SK-N-SH (cell line): ENCODE measurements around the gene UBAP2L. TPM values are rescaled to one million over a fixed set of nuclear protein-coding genes. Genes with fewer than 3 reads are reported as not detected.

Source experiments
- CTCF ChIA-PET: fragments of 300-600, 350-600 bp; formaldehyde crosslinking; extraction: SDS; loops from one replicate; lab custom pipeline; 2021; lab: Yijun Ruan, JAX
- POLR2A ChIA-PET: fragments of 350-600 bp; sonication (Branson Sonifier 250); formaldehyde crosslinking; extraction: SDS; loops from one replicate; lab custom pipeline; 2020; ENCODE audit warnings: antibody characterized with exemption, inconsistent platforms; lab: Yijun Ruan, JAX
- DNase-seq: peaks from one replicate; pipeline ENCODE4 v3.0.0; 2012
- H2AFZ ChIP-seq: fragments of 200-600 bp; sonication (generic); 2 replicates; pipeline ENCODE4 v1.8.1; 2016; ENCODE audit warnings: antibody characterized with exemption, mild to moderate bottlenecking, low read depth
- H3F3A ChIP-seq: fragments of 200-600 bp; sonication (generic); replicated peaks from 2 replicates; pipeline ENCODE3; 2016; ENCODE audit warnings: antibody characterized with exemption, mild to moderate bottlenecking; ENCODE audit not compliant: insufficient read depth
- H3K27ac ChIP-seq, 2 experiments: fragments of 200-500 bp in 1 of 2; fragments of 200-600 bp in 1 of 2; sonication (Bioruptor generic) in 1 of 2; sonication (generic), shearing (Covaris generic) in 1 of 2; 2 replicates each; pipeline versions ENCODE4 v1.5.1 to v1.6.1; 2014 to 2016; ENCODE audit warnings: low read depth in 2 of 2, inconsistent platforms in 1 of 2, low read length in 1 of 2, mild to moderate bottlenecking in 1 of 2, mixed read lengths in 1 of 2
- H3K27me3 ChIP-seq: fragments of 200-600 bp; sonication (generic), shearing (Covaris generic); 2 replicates; pipeline ENCODE4 v1.6.1; 2016; ENCODE audit warnings: mixed run types; ENCODE audit not compliant: insufficient read depth
- H3K36me3 ChIP-seq, 2 experiments: fragments of 200-500 bp in 1 of 2; fragments of 200-600 bp in 1 of 2; sonication (Bioruptor generic) in 1 of 2; sonication (generic) in 1 of 2; replicated peaks in 1 of 2; 2 replicates each; pipeline versions ENCODE3 to v1.5.1; 2014 to 2016; ENCODE audit warnings: low read length in 1 of 2, mild to moderate bottlenecking in 1 of 2; ENCODE audit not compliant: insufficient read depth in 2 of 2, control insufficient read depth in 1 of 2
- H3K4me1 ChIP-seq, 2 experiments: fragments of 200-500 bp in 1 of 2; fragments of 200-600 bp in 1 of 2; sonication (Bioruptor generic) in 1 of 2; sonication (generic), shearing (Covaris generic) in 1 of 2; 2 replicates each; pipeline versions ENCODE4 v1.5.1 to v1.6.1; 2014 to 2016; ENCODE audit warnings: low read depth in 1 of 2, low read length in 1 of 2, mixed run types in 1 of 2; ENCODE audit not compliant: insufficient read depth in 2 of 2, control insufficient read depth in 1 of 2
- H3K4me2 ChIP-seq: fragments of 200-600 bp; sonication (generic), shearing (Covaris generic); 2 replicates; pipeline ENCODE4 v1.6.1; 2017; ENCODE audit warnings: mixed run types
- H3K4me3 ChIP-seq, 2 experiments: fragments of 200-500 bp in 1 of 2; fragments of 200-600 bp in 1 of 2; sonication (Bioruptor generic) in 1 of 2; sonication (generic), shearing (Covaris generic) in 1 of 2; 2 replicates each; pipeline versions ENCODE4 v1.5.1 to v1.8.1; 2014 to 2016; ENCODE audit warnings: low read depth in 2 of 2, inconsistent platforms in 1 of 2, low read length in 1 of 2, mild to moderate bottlenecking in 1 of 2, mixed read lengths in 1 of 2, moderate library complexity in 1 of 2
- H3K79me2 ChIP-seq: fragments of 200-600 bp; sonication (generic); 2 replicates; pipeline ENCODE4 v1.8.1; 2017; ENCODE audit warnings: mild to moderate bottlenecking; ENCODE audit not compliant: insufficient read depth
- H3K9ac ChIP-seq: fragments of 200-600 bp; sonication (generic); 2 replicates; pipeline ENCODE4 v1.6.1; 2017; ENCODE audit warnings: mixed run types
- H3K9me2 ChIP-seq: fragments of 200-600 bp; sonication (generic); 2 replicates; pipeline ENCODE4 v1.6.1; 2017; ENCODE audit warnings: mixed run types
- H3K9me3 ChIP-seq: fragments of 200-600 bp; sonication (generic); 2 replicates; pipeline ENCODE4 v1.6.1; 2017; ENCODE audit warnings: mixed run types, mild to moderate bottlenecking, moderate library complexity
- H4K20me1 ChIP-seq: fragments of 200-600 bp; sonication (generic); 2 replicates; pipeline ENCODE4 v1.6.1; 2017; ENCODE audit warnings: mild to moderate bottlenecking, mixed run types; ENCODE audit not compliant: insufficient read depth
- CHD2 ChIP-seq: fragments of 150-350 bp; IDR thresholded peaks from 2 replicates; pipeline ENCODE4 v1.6.1; 2018; ENCODE audit warnings: low read length; ENCODE audit not compliant: partially characterized antibody
- ELF1 ChIP-seq: IDR thresholded peaks from 2 replicates; pipeline ENCODE4 v1.4.0; 2012
- GABPA ChIP-seq: IDR thresholded peaks from 2 replicates; pipeline ENCODE4 v1.4.0; 2012; ENCODE audit warnings: low read depth, mild to moderate bottlenecking
- GATA2 ChIP-seq: sonication (generic); formaldehyde crosslinking; IDR thresholded peaks from 2 replicates; pipeline ENCODE4 v1.5.0; 2020; ENCODE audit warnings: mild to moderate bottlenecking, missing genetic modification reagents
- JUND ChIP-seq: IDR thresholded peaks from 2 replicates; pipeline ENCODE4 v1.4.0; 2012
- MAX ChIP-seq: IDR thresholded peaks from 2 replicates; pipeline ENCODE4 v1.4.0; 2012; ENCODE audit warnings: low read depth
- MEF2A ChIP-seq: IDR thresholded peaks from 2 replicates; pipeline ENCODE4 v1.4.0; 2012; ENCODE audit warnings: low read depth, borderline replicate concordance
- MXI1 ChIP-seq: IDR thresholded peaks from 2 replicates; pipeline ENCODE4 v1.6.1; 2012; ENCODE audit warnings: mild to moderate bottlenecking, low read depth, low read length, improper control_type of control experiment
- NRF1 ChIP-seq: IDR thresholded peaks from 2 replicates; pipeline ENCODE4 v1.6.1; 2012; ENCODE audit warnings: low read depth, mild to moderate bottlenecking, low read length
- PBX3 ChIP-seq: IDR thresholded peaks from 2 replicates; pipeline ENCODE4; 2012
- RAD21 ChIP-seq: IDR thresholded peaks from 2 replicates; pipeline ENCODE4 v1.6.1; 2012; ENCODE audit warnings: mild to moderate bottlenecking, low read length
- REST ChIP-seq: IDR thresholded peaks from 2 replicates; pipeline ENCODE4 v1.6.1; 2012; ENCODE audit warnings: mild to moderate bottlenecking, low read depth, low read length, moderate library complexity
- RFX5 ChIP-seq: IDR thresholded peaks from 2 replicates; pipeline ENCODE4 v1.6.1; 2012; ENCODE audit warnings: mild to moderate bottlenecking, improper control_type of control experiment, low read length
- RXRA ChIP-seq: IDR thresholded peaks from 2 replicates; pipeline ENCODE4 v1.4.0; 2012; ENCODE audit warnings: low read depth, mild to moderate bottlenecking, borderline replicate concordance
- SMC3 ChIP-seq: IDR thresholded peaks from 2 replicates; pipeline ENCODE4 v1.6.1; 2012; ENCODE audit warnings: low read depth, low read length, improper control_type of control experiment
- TAF1 ChIP-seq: IDR thresholded peaks from 2 replicates; pipeline ENCODE4 v1.6.1; 2012; ENCODE audit warnings: low read depth, mild to moderate bottlenecking, low read length, moderate library complexity, borderline replicate concordance
- TEAD4 ChIP-seq: IDR thresholded peaks from 2 replicates; pipeline ENCODE4 v1.4.0; 2012; ENCODE audit warnings: mild to moderate bottlenecking, borderline replicate concordance; ENCODE audit not compliant: insufficient read depth
- USF1 ChIP-seq: IDR thresholded peaks from 2 replicates; pipeline ENCODE4 v1.4.0; 2012; ENCODE audit warnings: low read depth, borderline replicate concordance
- YY1 ChIP-seq: IDR thresholded peaks from 2 replicates; pipeline ENCODE4 v1.4.0; 2012; ENCODE audit warnings: low read depth, mild to moderate bottlenecking
- WGBS: methylation state at CpG from one replicate; pipeline ENCODE4 v1.1.6; 2017; ENCODE audit warnings: low lambda C conversion rate; 5-methylcytosine and 5-hydroxymethylcytosine counted together
- polyA plus RNA-seq, 3 experiments: library from polyadenylated mRNA; depleted of rRNA; stranded (reverse); fragments of >200 nt; gene quantifications; 2 replicates each; pipeline ENCODE4 v1.2.3, GENCODE V29; 2012

UBAP2L gene
- polyA plus RNA-seq, 1 of the 3 experiments (the other 2 are of a cell fraction): 161 TPM

GRCh38 chr1:154270833-154271232 lies 50.1 kb downstream of the UBAP2L start:
- H3K9ac ChIP-seq: no peak overlapping the region
- no peak overlapping the region for H3K4me3 ChIP-seq
- H3K27ac ChIP-seq: peak overlapping the region in 1 of 2 experiments; percentile 8; a peak in 1 of 4 replicates
- no peaks in the 10 kb centered on the region for H4K20me1 ChIP-seq
- H3K9me2 ChIP-seq: no peaks in the 10 kb centered on the region
- H3K27me3 ChIP-seq: no peaks in the 10 kb centered on the region
- no peak overlapping the region for H3K4me2 ChIP-seq
- ChIA-PET CTCF (interaction anchor here (0.6 to 5.0 kb wide), 6 partner anchors 51 to 73 kb away, joined by 3 to 47 read pairs (median 8); partner anchors contain the start of gene ATP8B2), POLR2A (no interaction called here)
- H3K36me3 ChIP-seq: peaks cover 33 to 52% of the 10 kb centered on the region in 2 experiments
- TF ChIP-seq USF1 (no peak), RXRA (no peak), GABPA (no peak), REST (no peak)
- TF ChIP-seq, all 33 proteins: peak for 0
- DNase-seq: no peak
- H3F3A ChIP-seq: peaks cover 19% of the 10 kb centered on the region
- H2AFZ ChIP-seq: no peak overlapping the region
- H3K4me1 ChIP-seq: peaks cover 0 to 9% of the 10 kb centered on the region in 2 experiments; a peak in 1 of 4 replicates
- H3K9me3 ChIP-seq: no peaks in the 10 kb centered on the region
- 93% methylated on average over 5 of the region's 5 CpGs for WGBS
- H3K79me2 ChIP-seq: peaks cover 15% of the 10 kb centered on the region; the same call in 1 of the 2 replicates

- Histone ChIP-seq H3K4me3 (peak within 1 kb of the TSS; percentile 89 to 91), H3K27me3 (no peaks in the 10 kb centered on the region), H3K27ac (peak within 1 kb of the TSS; percentile 71 to 89), H3K4me1 (peaks cover 0 to 9% of the 10 kb centered on the region in 2 experiments; a peak in 1 of 4 replicates), H2AFZ (peak within 1 kb of the TSS; percentile 87), H3K4me2 (peak within 1 kb of the TSS; percentile 87), H3F3A (peaks cover 19% of the 10 kb centered on the region), H3K79me2 (peaks cover 15% of the 10 kb centered on the region; the same call in 1 of the 2 replicates), H3K36me3 (peaks cover 30 to 41% of the 10 kb centered on the region in 2 experiments), H4K20me1 (no peaks in the 10 kb centered on the region), H3K9me2 (no peaks in the 10 kb centered on the region), H3K9me3 (no peaks in the 10 kb centered on the region), H3K9ac (peak within 1 kb of the TSS; percentile 85)
- ChIA-PET CTCF (interaction anchor here (0.6 to 5.0 kb wide), 26 partner anchors 8 to 330 kb away, joined by 3 to 49 read pairs (median 4); partner anchors contain the start of genes ATP8B2 and TPM3), POLR2A (interaction anchor here (0.7 to 1.0 kb wide), 4 partner anchors 9 to 551 kb away, joined by 3 to 5 read pairs (median 4); partner anchors contain the start of gene RPS27)
- DNase-seq: peak; percentile 89
- WGBS: under 1% methylated on average over 36 of the region's 47 CpGs
- peak; percentile 39; the same call in 1 of the 2 replicates for TF ChIP-seq RFX5
- TF ChIP-seq ELF1: peak; percentile 79
- peak; percentile 59 for TF ChIP-seq SMC3
- no peak for TF ChIP-seq JUND
- TF ChIP-seq MXI1: peak; percentile 65
- TF ChIP-seq MAX: peak; percentile 62
- TF ChIP-seq YY1: peak; percentile 67; the same call in 1 of the 2 replicates
- TF ChIP-seq PBX3: no peak
- TF ChIP-seq MEF2A: peak; percentile 36; the same call in 1 of the 2 replicates
- TF ChIP-seq RAD21: peak; percentile 79
- no peak for TF ChIP-seq USF1
- no peak; the same call in none of the 2 replicates for TF ChIP-seq GABPA
- TF ChIP-seq TAF1: peak; percentile 64
- peak; percentile 72 for TF ChIP-seq CHD2
- no peak for TF ChIP-seq GATA2
- TF ChIP-seq TEAD4: no peak
- peak; percentile 73 for TF ChIP-seq NRF1
Measured at GRCh38 chr1:154272217-154272998, 51.7 kb downstream of the UBAP2L start, which contains the start of gene HAX1. Gene HAX1 (plus strand): TSS chr1:154272629. CDS start chr1:154272724, 95 bp downstream.
